Eye (tissue), 1 donor: ENCODE results near the gene AURKA.
A peak's percentile ranks its signal among the peaks of the same experiment; 100 is the strongest.

Experiments
- DNase-seq: peaks from one replicate; pipeline ENCODE4 v3.0.0-alpha.2; 2015

AURKA gene

GRCh38 chr20:56389807-56390206, 2.2 kb downstream of the AURKA start:
- DNase-seq: no peak

GRCh38 chr20:56388882-56389281, 3.1 kb downstream of the AURKA start:
- DNase-seq: no peak

DNA sequence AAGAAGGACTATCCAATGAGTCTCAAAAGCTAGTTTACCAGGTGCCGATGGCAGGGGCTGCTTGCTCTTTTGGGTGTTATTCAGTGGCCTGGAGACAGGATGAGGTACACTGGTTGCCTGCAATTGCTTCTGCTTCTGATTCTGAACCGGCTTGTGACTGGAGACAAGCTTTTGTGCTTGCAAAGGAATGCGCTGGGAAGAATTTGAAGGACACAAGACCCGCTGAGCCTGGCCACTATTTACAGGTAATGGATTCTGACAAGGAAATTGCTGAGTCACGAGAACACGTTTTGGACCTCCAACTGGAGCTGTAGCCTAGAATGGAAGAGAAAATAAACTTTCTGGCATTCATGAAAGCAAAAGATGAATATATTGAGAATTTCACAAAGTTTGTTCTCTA, 5.8 kb downstream of the AURKA start:
- no peak for DNase-seq

DNA sequence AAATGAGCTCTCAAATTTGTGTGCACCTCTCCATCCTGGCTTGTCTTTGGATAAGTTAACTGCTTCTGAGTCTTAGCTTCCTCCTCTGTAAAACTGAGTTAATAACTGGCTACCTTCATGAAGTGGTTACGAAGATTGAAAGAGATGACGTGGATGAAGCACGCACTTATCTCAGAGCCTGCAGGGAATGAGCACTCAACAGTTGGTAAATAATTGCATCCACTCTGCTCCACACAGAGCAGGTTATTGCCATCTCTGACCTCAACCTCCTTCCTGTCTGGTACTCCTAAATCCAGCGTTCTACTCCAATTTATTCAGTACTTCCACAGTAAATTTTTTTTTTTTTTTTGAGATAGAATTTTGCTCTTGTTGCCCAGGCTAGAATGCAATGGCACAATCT, 6.9 kb downstream of the AURKA start:
- no peak for DNase-seq

DNA sequence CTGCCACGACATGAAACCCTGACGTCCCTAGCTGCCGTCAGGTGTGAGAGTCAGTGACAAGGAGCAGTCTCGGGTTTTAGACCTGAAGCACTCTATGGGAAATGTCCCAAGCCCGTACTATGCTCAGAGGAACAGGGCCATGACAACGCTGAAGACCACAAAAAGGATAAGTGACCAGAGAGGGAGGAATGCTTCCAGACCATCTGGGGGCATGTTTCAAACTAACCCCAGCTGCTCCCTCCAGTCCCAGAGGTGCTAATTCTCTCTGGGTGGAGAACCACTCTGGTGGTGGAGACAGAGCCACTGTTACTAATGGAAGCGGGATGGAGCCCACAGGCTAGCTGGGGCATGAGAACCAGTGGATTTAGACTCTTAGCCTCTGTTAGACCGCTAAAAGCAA, 8.7 kb downstream of the AURKA start:
- no peak for DNase-seq

GRCh38 chr20:56382696-56383095, 9.3 kb downstream of the AURKA start:
- DNase-seq: no peak

DNA sequence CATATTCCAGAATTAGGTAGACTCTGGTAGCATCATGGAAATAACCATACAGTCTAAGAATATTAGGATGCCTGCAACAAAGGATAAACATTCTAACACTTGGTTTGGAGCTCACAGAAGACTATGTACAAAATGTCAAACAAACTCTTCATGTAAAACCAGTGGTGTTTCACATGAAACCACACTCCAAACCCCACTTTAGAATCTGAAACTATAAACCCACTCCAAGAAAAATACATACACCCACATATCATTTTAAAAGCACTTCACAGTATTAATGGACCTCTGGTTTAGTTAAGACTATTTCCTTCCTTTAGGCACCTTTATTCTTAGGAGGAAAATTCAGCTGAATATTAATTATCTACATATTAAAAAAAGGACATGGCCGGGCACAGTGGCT, 10.5 kb downstream of the AURKA start:
- no peak for DNase-seq

GRCh38 chr20:56380375-56380774, 11.6 kb downstream of the AURKA start:
- no peak for DNase-seq

- DNase-seq: no peak
These were observed 13.6 kb downstream of the AURKA start for GRCh38 chr20:56378386-56378785.

DNA sequence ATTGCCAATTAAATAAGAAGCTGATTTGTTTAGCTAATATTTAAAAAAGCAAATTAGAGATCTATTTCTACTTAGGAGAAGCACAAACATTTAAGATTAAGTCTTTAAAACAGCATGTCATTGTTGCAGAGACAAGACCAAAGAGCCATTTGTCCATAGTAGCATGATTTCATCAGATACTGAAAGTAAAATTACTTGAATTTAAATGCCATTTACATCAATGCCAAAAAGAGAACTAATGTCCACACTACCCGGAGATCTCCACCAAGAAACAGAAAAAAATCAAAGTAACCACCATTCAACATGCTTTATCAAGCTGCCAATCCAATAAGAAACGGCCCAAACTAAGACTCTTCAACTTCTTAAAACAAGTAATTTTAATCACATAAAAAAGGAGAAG, 15.7 kb downstream of the AURKA start:
- no peak for DNase-seq

GRCh38 chr20:56373942-56374341, 18.1 kb downstream of the AURKA start:
- no peak for DNase-seq

DNA sequence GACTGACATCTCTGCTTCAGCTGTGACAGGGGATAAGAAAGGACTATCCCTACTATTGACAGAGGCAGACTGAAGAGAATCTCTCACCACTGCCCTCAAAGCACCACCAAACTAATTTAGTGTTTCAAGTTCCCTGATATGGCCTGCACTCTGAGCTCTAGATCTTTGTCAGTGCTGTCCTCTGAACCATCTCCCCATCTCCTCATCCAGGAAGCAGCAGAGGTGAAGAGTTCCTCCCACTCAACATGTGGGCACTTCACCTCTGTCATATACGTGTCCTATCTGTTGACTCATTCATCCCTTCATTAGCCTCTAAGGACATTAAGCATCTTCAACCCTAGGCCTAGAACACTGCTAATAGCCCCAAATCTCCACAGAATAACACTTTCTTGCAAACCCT, 19.2 kb downstream of the AURKA start:
- DNase-seq: no peak

DNA sequence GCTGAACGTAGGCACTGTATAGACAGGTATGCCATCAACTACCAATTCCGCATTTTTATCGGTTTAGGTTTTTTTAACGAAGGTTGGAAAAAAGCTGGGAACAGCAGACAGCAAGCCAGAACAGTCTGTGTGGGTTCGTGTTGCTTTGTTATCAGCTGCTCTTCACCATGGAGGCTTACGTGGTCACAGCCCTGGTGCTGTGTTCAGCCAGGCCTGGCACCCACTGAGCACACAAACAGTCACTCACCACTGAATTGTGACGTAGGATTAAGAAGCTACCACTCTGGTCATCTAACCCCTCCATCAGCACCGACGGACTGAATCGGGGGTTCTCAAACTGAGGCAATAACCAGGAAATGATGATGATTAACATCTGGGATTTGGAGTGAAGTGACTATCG, 20.0 kb downstream of the AURKA start:
- no peak for DNase-seq

DNA sequence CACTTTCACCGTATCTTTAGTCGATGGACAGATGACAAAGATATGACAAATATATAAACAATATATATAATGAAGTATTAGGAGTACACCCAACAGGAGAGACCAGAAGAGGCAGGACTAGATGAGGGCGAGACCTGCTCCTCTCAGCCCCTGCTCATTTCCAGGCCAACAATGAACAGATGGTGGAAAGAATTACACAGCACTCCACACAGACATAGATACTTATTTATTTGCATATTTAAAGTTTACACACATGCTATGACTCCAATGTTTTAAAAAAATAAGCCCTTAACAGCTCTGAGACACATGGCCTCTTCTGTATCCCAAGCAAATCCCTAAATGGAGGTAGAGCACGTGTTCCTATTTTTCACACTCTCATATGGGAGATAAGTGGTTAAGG, 22.8 kb downstream of the AURKA start:
- DNase-seq: no peak

DNA sequence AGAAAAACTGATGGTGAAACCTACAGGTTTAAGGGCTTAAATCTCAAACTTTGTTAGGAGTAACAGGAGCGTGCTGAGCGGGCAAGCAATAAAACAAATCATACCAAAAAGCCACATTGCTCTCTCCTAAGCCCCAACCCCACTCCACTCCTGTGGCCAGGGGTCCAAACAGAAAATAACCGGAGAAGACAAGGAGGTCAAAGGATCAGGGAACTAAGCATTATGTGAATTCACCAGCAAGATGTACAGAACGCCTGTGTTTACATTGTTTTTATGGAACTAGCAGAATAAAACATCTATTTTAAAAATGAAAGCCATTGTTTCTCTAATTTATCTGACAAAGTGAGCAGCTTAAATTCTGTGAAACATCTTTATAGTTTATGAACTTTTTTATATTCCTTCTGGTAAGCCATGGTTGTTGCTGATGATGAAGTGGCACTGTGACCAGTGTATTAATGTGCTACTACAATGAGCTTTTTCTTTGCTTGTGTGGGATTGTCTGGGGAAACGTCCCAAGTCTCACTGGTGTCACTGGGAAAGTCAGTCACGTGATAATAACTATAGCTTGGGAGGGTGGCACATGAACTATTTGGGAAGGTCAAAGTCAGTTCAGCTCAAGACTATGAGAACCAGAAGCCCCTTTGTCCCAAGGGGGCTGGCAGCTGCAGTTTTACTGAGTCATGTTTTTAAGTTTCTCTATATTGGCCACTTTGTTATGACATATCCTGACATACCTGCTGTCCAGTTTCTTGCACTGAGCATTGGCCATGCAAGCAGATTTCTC, 23.5 kb downstream of the AURKA start:
- no peak for DNase-seq

DNA sequence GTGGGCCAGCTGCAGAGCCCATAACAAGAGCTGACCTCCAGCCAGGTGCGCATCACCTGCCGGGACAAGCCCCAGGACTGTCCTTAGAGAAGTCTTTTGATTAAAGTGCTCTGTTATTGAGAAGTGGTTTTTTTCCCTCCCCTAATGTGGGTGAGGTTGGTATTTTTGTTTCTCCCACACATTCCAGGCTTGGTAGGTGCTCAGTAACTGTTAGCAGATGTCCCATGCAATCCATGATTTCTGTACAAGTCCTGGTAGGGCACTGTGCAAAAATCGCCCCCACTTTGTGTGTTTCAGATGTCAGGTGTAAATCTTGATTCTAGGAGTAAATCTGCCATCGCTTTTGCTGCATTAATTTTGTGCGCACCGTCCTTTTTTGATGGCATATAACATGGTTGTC, 28.5 kb downstream of the AURKA start:
- no peak for DNase-seq

DNA sequence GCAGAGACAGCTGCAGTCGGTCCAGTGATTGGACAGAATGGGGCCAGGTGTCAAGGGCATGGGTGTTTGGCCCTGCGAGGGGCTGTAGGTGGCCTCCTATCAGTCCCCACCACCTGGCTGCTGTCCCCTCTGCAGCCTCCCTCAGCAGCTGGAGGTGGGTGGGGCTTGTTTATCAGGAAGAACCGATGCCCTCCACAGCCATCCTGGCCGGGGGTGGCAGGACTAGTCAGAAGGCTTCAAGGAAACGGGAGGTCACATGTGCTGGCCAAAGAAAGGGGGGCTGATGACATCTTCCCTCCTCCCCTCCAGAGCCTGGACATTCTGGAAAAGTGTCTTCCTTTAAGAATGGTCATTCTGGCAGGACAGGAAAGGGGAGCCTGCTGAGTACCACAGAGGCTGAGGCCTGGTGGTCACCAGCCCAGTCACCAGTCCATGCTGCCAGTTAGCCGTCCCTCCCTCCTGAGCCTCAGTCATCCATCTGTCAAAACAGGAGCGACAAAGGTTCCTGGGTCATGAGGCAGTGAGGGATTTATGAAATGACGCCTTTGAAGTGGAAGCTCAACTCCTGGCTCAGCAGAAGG, 29.1 kb downstream of the AURKA start:
- no peak for DNase-seq

- DNase-seq: no peak
These were observed 30.1 kb downstream of the AURKA start for GRCh38 chr20:56361900-56362299.

DNA sequence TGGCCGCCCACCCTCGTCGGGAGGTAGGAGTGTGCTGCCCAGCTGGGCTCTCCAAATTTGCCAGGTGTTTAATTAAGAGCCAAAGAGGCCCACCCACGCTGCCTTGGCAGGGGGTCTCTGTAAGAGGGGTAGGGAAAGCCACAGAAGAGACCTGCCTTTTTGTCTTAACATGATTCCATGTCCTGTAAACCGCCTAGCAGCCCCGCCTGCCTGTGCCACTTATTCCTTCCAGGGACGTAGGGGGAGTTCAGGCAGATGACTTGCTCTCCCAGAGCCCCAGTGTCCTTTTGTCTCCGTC, 31.2 kb downstream of the AURKA start:
- DNase-seq: no peak

- DNase-seq: no peak
These were observed 31.7 kb downstream of the AURKA start for GRCh38 chr20:56360133-56360907.

- DNase-seq: peak; percentile 84
These were observed 32.5 kb downstream of the AURKA start for GRCh38 chr20:56359212-56360132.

- DNase-seq: peak; percentile 94
These were observed 33.3 kb downstream of the AURKA start, which contains the start of gene FAM210B for GRCh38 chr20:56358600-56359211. Gene FAM210B (plus strand): TSS chr20:56358974. CDS start chr20:56359006, 32 bp downstream.

GRCh38 chr20:56358070-56358469, 33.9 kb downstream of the AURKA start:
- no peak for DNase-seq
